Hepatocyte (in vitro differentiated cells): ENCODE results near the gene BATF2. TPM values are rescaled to one million over a fixed set of nuclear protein-coding genes. Genes with fewer than 3 reads are reported as not detected.

Experiments used
- DNase-seq: peaks from one replicate; pipeline ENCODE4 v3.0.0-alpha.2; 2016; ENCODE audit warnings: low spot score
- H2AFZ ChIP-seq: fragments of 200-600 bp; sonication (generic); 2 replicates; pipeline ENCODE4 v1.6.0; 2016; ENCODE audit warnings: antibody characterized with exemption, mild to moderate bottlenecking
- H3K27ac ChIP-seq: fragments of 200-600 bp; sonication (generic); 2 replicates; pipeline ENCODE4 v1.5.1; 2016; ENCODE audit warnings: mild to moderate bottlenecking
- H3K27me3 ChIP-seq: fragments of 200-600 bp; sonication (generic); 2 replicates; pipeline ENCODE4 v1.6.1; 2016
- H3K36me3 ChIP-seq: fragments of 200-600 bp; sonication (generic); replicated peaks from 2 replicates; pipeline ENCODE4 v1.5.1; 2016; ENCODE audit warnings: low read depth; ENCODE audit not compliant: insufficient read depth
- H3K4me1 ChIP-seq: fragments of 200-600 bp; sonication (generic); 2 replicates; pipeline ENCODE4 v1.5.1; 2016; ENCODE audit warnings: mild to moderate bottlenecking, moderate library complexity; ENCODE audit not compliant: insufficient read depth
- H3K4me2 ChIP-seq: fragments of 200-600 bp; sonication (generic); 2 replicates; pipeline ENCODE4 v1.6.0; 2016
- H3K4me3 ChIP-seq: fragments of 200-600 bp; sonication (generic); 2 replicates; pipeline ENCODE4 v1.5.1; 2016; ENCODE audit warnings: mild to moderate bottlenecking
- H3K79me2 ChIP-seq: fragments of 200-600 bp; sonication (generic); 2 replicates; pipeline ENCODE4 v1.6.0; 2017; ENCODE audit warnings: mild to moderate bottlenecking
- H3K9me2 ChIP-seq: fragments of 200-600 bp; sonication (generic); replicated peaks from 2 replicates; pipeline ENCODE4 v1.6.0; 2017; ENCODE audit warnings: mild to moderate bottlenecking; ENCODE audit not compliant: insufficient read depth
- H3K9me3 ChIP-seq: fragments of 200-600 bp; sonication (generic); 2 replicates; pipeline ENCODE4 v1.5.1; 2016; ENCODE audit warnings: low read depth, mild to moderate bottlenecking
- H4K20me1 ChIP-seq: fragments of 200-600 bp; sonication (generic); 2 replicates; pipeline ENCODE4 v1.6.0; 2016; ENCODE audit warnings: mild to moderate bottlenecking; ENCODE audit not compliant: insufficient read depth, poor library complexity, severe bottlenecking
- CTCF ChIP-seq: fragments of 200-600 bp; sonication (generic); IDR thresholded peaks from 2 replicates; pipeline ENCODE4 v1.5.1; 2016; ENCODE audit warnings: antibody characterized with exemption, mild to moderate bottlenecking; ENCODE audit not compliant: poor library complexity
- EZH2 ChIP-seq: fragments of 200-600 bp; sonication (generic); IDR thresholded peaks from 2 replicates; pipeline ENCODE4 v1.6.1; 2016; ENCODE audit warnings: antibody characterized with exemption, mild to moderate bottlenecking, borderline replicate concordance
- EZH2phosphoT487 ChIP-seq: fragments of 200-600 bp; sonication (generic); IDR thresholded peaks from one replicate; pipeline ENCODE4 v1.6.1; 2018; ENCODE audit warnings: antibody characterized with exemption, mild to moderate bottlenecking, low read depth, moderate library complexity; ENCODE audit not compliant: unreplicated experiment, severe bottlenecking
- WGBS: methylation state at CpG from one replicate; pipeline ENCODE4 v1.1.6; 2016; ENCODE audit warnings: low lambda C conversion rate; ENCODE audit errors: missing lambda C conversion rate; 5-methylcytosine and 5-hydroxymethylcytosine counted together
- polyA plus RNA-seq: library from polyadenylated mRNA; unstranded; fragments of >200 nt; fragmentation: Nextera tagmentation; extraction: Ambion mirVana; gene quantifications from 2 replicates; pipeline ENCODE4 v1.2.1, GENCODE V29; 2016
- total RNA-seq: library from RNA; depleted of rRNA; stranded (reverse); fragments of >200 nt; gene quantifications from 2 replicates; pipeline ENCODE4 v1.2.3, GENCODE V29; 2014

BATF2 gene
- total and polyA plus RNA-seq, 2 experiments from 2014 or later, result 1.9 to 2.6 TPM

- Histone ChIP-seq H3K27ac (no peak overlapping the region), H3K27me3 (no peaks in the 10 kb centered on the region), H3K36me3 (no peaks in the 10 kb centered on the region), H3K4me2 (no peak overlapping the region), H3K9me3 (no peaks in the 10 kb centered on the region), H3K4me1 (peaks cover 4% of the 10 kb centered on the region), H3K9me2 (no peaks in the 10 kb centered on the region), H3K79me2 (peaks cover 3% of the 10 kb centered on the region), H3K4me3 (no peak overlapping the region), H4K20me1 (no peaks in the 10 kb centered on the region), H2AFZ (no peak overlapping the region)
- WGBS, result 96% methylated on average over 10 of the region's 11 CpGs
- DNase-seq, result no peak
- TF ChIP-seq CTCF, result no peak
- no peak for TF ChIP-seq EZH2
- no peak for TF ChIP-seq EZH2phosphoT487
Measured at GRCh38 chr11:65021509-65021908, 24.7 kb upstream of the BATF2 start.

GRCh38 chr11:65021003-65021402 lies 24.2 kb upstream of the BATF2 start:
- Histone ChIP-seq H3K9me2 (no peaks in the 10 kb centered on the region), H3K4me2 (no peak overlapping the region), H3K79me2 (peaks cover 9% of the 10 kb centered on the region), H3K36me3 (no peaks in the 10 kb centered on the region), H3K4me1 (peaks cover 4% of the 10 kb centered on the region), H3K27ac (no peak overlapping the region), H3K27me3 (no peaks in the 10 kb centered on the region), H2AFZ (no peak overlapping the region), H3K4me3 (no peak overlapping the region), H3K9me3 (no peaks in the 10 kb centered on the region), H4K20me1 (no peaks in the 10 kb centered on the region)
- 95% methylated on average over 3 of the region's 3 CpGs for whole genome bisulfite sequencing
- TF ChIP-seq EZH2phosphoT487 (no peak), EZH2 (no peak), CTCF (no peak)
- no peak for DNase-seq

DNA sequence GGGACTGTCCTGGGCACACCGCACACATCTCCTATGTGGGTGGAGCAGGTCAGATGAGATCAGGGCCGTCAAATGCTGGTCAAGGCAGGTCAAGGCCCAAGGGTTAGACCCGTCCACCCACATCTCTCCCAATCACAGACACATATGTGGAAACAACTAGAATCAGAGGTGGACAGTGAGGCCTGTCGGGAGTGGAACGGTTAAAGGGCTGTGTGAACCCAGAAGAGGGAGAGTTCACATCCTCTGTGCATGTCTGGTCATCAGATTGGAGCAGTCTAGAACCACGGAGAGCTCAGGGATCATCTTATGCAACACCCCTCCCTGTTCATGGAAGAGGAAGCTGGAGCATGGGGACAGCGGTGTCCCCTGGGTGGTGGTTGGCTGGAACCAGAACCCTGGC lies 23.1 kb upstream of the BATF2 start:
- no peaks in the 10 kb centered on the region for H3K27me3 ChIP-seq
- H3K9me2 ChIP-seq, result no peaks in the 10 kb centered on the region
- no peak overlapping the region for H3K4me2 ChIP-seq
- 88% methylated on average over 7 of the region's 7 CpGs for WGBS
- no peaks in the 10 kb centered on the region for H3K36me3 ChIP-seq
- no peaks in the 10 kb centered on the region for H3K9me3 ChIP-seq
- peaks cover 20% of the 10 kb centered on the region for H3K79me2 ChIP-seq
- H3K27ac ChIP-seq, result no peak overlapping the region
- H2AFZ ChIP-seq, result no peak overlapping the region
- H3K4me3 ChIP-seq, result no peak overlapping the region
- TF ChIP-seq EZH2phosphoT487, result no peak
- no peak for TF ChIP-seq EZH2
- no peak for TF ChIP-seq CTCF
- no peaks in the 10 kb centered on the region for H4K20me1 ChIP-seq
- no peak for DNase-seq
- H3K4me1 ChIP-seq, result peaks cover 4% of the 10 kb centered on the region

- Histone ChIP-seq H4K20me1 (no peaks in the 10 kb centered on the region), H3K27me3 (no peaks in the 10 kb centered on the region), H3K27ac (no peak overlapping the region), H3K4me2 (no peak overlapping the region), H3K36me3 (no peaks in the 10 kb centered on the region), H3K4me3 (no peak overlapping the region), H3K9me3 (no peaks in the 10 kb centered on the region), H3K4me1 (peaks cover 4% of the 10 kb centered on the region), H3K9me2 (no peaks in the 10 kb centered on the region), H2AFZ (no peak overlapping the region), H3K79me2 (peaks cover 20% of the 10 kb centered on the region)
- 98% methylated on average over 6 of the region's 6 CpGs for WGBS
- TF ChIP-seq EZH2phosphoT487, result no peak
- no peak for TF ChIP-seq CTCF
- no peak for TF ChIP-seq EZH2
- DNase-seq, result no peak
Measured at GRCh38 chr11:65017937-65018336, 21.2 kb upstream of the BATF2 start.
